D721Med (cell line): ENCODE data around the gene AP1S2.

Experiments used
- DNase-seq: peaks from one replicate; pipeline ENCODE4 v3.0.0; 2011; ENCODE audit warnings: low spot score; ENCODE audit not compliant: insufficient read length
- FAIRE-seq: peaks from 2 replicates; lab custom pipeline; 2011; peaks lifted over from hg19 to GRCh38; lab: Jason Lieb, UNC
- TF ChIP-seq, protein P1 (sequence below): IDR thresholded peaks from 2 replicates; pipeline ENCODE4 v1.5.1; 2012; ENCODE audit warnings: mild to moderate bottlenecking, control low read depth; ENCODE audit not compliant: insufficient read depth; ENCODE audit errors: missing control alignments

The AP1S2 gene

DNA sequence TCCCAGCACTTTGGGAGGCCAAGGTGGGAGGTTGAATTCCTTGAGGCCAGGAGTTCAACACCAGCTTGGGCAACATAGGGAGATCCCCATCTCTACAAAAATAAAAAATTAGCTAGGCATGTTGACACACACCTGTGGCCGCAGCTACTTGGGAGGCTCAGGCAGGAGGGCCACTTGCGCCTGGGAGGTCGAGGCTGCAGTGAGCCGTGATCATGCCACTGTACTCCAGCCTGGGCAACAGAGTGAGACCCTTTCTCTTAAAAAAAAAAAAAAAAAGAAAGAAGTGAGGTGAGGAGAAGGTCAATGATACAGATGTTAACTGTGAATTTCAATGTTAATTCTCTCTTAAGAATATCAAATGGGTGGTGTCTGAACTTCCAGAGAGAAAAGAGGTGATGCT is 15.1 kb upstream of the AP1S2 start:
- DNase-seq: no peak

DNA sequence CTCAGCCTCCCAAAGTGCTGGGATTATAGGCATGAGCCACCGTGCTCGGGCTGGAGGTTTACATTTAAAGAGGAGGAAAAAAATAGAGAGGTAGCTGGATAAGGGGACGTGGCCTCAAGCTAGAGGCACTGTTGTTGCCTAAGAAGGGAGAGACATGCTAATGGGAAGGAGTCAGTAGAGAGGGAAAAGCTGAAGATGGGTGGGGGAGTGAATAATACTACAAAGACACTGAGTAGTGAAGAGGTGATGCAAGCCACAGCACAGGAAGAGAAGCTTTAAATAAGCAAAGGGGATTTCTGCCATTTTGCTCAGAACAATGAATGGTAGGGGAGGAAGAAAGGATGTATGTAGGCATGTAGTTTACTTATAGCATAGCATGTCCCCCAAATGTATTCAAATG is 11.5 kb upstream of the AP1S2 start:
- TF ChIP-seq, protein P1, sequence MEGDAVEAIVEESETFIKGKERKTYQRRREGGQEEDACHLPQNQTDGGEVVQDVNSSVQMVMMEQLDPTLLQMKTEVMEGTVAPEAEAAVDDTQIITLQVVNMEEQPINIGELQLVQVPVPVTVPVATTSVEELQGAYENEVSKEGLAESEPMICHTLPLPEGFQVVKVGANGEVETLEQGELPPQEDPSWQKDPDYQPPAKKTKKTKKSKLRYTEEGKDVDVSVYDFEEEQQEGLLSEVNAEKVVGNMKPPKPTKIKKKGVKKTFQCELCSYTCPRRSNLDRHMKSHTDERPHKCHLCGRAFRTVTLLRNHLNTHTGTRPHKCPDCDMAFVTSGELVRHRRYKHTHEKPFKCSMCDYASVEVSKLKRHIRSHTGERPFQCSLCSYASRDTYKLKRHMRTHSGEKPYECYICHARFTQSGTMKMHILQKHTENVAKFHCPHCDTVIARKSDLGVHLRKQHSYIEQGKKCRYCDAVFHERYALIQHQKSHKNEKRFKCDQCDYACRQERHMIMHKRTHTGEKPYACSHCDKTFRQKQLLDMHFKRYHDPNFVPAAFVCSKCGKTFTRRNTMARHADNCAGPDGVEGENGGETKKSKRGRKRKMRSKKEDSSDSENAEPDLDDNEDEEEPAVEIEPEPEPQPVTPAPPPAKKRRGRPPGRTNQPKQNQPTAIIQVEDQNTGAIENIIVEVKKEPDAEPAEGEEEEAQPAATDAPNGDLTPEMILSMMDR: no peak
- DNase-seq: no peak
- no peak for FAIRE-seq

More for the DNA sequence above, 15.1 kb upstream of the AP1S2 start:
- TF ChIP-seq, protein P1: no peak
- no peak for FAIRE-seq

DNA sequence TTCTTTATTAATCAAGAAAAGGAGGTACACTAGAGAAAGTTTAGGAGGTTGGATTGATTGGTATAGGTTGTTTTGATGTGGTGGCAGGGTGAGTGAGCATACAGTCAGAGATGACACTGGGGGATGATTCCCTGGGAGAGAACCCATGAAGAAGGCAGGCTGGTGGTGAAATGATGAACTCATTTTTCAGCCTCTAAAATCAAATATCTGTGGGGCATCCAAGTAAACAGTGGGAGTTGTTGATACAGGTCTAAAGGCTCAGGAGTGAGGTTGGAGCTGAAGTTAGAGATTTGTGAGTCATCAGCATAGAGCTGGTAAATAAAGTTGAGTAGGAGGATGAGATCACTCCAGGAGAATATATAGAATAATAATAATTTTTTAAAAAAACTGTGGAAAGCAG is 10.0 kb upstream of the AP1S2 start:
- FAIRE-seq: no peak
- TF ChIP-seq, protein P1: no peak
- no peak for DNase-seq

DNA sequence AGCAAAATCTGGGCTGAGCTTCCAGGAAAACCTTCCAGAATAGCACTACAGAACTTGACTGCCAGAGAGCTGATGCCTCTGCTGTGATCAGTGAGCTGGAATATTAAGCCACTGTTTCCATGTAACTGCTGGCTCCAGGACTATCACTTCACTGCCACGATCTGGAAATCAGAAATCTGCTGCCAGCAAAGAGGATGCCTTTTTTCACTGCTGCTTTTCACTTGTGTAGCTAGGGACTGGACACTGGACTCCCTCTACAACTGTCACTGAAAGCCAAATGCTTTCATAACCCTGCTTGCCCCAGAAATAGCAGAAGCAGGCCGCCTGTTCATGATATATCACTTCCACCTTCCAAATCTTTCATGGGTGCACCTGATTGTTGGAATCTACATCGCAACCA is 9.4 kb upstream of the AP1S2 start:
- no peak for DNase-seq
- TF ChIP-seq, protein P1: no peak
- FAIRE-seq: peak; percentile 48

DNA sequence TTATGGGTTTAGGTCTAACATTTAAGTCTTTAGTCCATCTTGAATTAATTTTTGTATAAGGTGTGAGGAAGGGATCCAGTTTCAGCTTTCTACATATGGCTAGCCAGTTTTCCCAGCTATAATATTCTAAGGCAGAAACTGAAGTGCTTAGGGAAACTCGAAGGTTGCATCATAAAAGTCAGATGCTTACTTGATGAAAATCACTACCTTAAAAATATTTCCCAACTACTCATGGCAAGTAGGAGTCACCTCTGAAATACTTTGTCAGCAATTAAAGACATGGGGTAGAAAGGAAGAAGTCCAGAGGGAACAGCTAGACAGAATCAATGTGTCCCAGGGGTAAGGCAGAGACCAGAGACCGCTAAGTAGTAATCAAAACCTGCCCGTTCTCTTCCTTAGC is 6.3 kb upstream of the AP1S2 start:
- TF ChIP-seq, protein P1: no peak
- DNase-seq (no peak), FAIRE-seq (no peak)

GRCh38 chrX:15858051-15858450 is 3.4 kb upstream of the AP1S2 start:
- DNase-seq (no peak), FAIRE-seq (no peak)
- TF ChIP-seq, protein P1: no peak

DNA sequence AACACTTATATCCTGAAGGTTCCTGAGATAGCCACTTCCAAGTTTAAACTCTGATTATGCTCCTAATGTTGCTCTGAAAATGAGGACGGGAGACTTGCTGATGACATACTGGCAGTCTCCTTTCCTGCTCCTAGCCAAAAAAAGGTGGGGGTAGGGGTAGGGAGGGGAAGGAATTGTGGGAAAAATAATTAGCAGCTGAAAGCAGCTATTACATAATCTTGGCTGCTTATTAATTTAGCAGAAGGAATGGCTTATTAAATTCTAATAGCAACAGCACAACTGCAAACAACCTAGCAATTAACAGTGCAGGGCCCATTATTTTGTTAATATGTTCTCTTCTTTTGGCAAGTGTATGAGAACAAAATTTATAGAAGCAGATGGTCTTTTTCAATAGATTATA is 2.0 kb upstream of the AP1S2 start:
- TF ChIP-seq, protein P1: no peak
- FAIRE-seq (peak; percentile 67), DNase-seq (no peak)
